Measurements from ENCODE around the gene OLFM2. TPM values are rescaled to one million over a fixed set of nuclear protein-coding genes. Genes with fewer than 3 reads are reported as not detected.
"Not testable (repeated sequence)": the region's sequence is repeated elsewhere in the genome, so short reads cannot be mapped to it uniquely, and the experiment has no call there.

The OLFM2 gene
- polyA plus RNA-seq, 6 donors from 2014 or later = not detected

GRCh38 chr19:9842834-9843625, 93.3 kb downstream of the OLFM2 start:
- peaks cover 7 to 43% of the 10 kb centered on the region in 2 donors for H3K36me3 Mint-ChIP-seq
- peak overlapping the region in 3 of 6 donors; percentile 54 to 83 (median 62) for H3K27ac Mint-ChIP-seq
- H3K9me3 Mint-ChIP-seq = peaks cover 0 to 3% (median 0%) of the 10 kb centered on the region in 7 donors
- ATAC-seq (ENCODE audit: low read depth in 2 of 2) = no peak
- no peak overlapping the region for H3K4me3 Mint-ChIP-seq
- no peaks in the 10 kb centered on the region for H3K27me3 Mint-ChIP-seq
- peaks cover 11 to 19% (median 18%) of the 10 kb centered on the region in 3 donors for H3K4me1 Mint-ChIP-seq
- no peak for DNase-seq

- ATAC-seq (ENCODE audit: low read depth in 2 of 2) = no peak
- peaks cover 7 to 26% of the 10 kb centered on the region in 2 donors for H3K36me3 Mint-ChIP-seq
- H3K9me3 Mint-ChIP-seq = peaks cover 0 to 3% (median 0%) of the 10 kb centered on the region in 7 donors
- peaks cover 23 to 24% (median 24%) of the 10 kb centered on the region in 3 donors for H3K4me1 Mint-ChIP-seq
- no peak overlapping the region for H3K27ac Mint-ChIP-seq
- H3K4me3 Mint-ChIP-seq = no peak overlapping the region
- H3K27me3 Mint-ChIP-seq = no peaks in the 10 kb centered on the region
- no peak for DNase-seq
Observed at GRCh38 chr19:9839415-9839814, 96.9 kb downstream of the OLFM2 start.

GRCh38 chr19:9838324-9838723, 98.0 kb downstream of the OLFM2 start:
- Mint-ChIP-seq H3K36me3 (peaks cover 5 to 16% of the 10 kb centered on the region in 2 donors), H3K27me3 (no peaks in the 10 kb centered on the region), H3K27ac (no peak overlapping the region), H3K4me1 (peaks cover 24 to 26% (median 24%) of the 10 kb centered on the region in 3 donors), H3K4me3 (peak overlapping the region in 2 of 8 donors; percentile 51 to 74), H3K9me3 (peaks cover 0 to 2% (median 0%) of the 10 kb centered on the region in 7 donors)
- ATAC-seq (ENCODE audit: low read depth in 2 of 2) = no peak
- DNase-seq = no peak

GRCh38 chr19:9836021-9836420, 100.3 kb downstream of the OLFM2 start:
- Mint-ChIP-seq H3K9me3 (no peaks in the 10 kb centered on the region), H3K36me3 (no peaks in the 10 kb centered on the region), H3K27ac (peak overlapping the region; percentile 27 to 84 (median 62)), H3K27me3 (no peaks in the 10 kb centered on the region), H3K4me1 (peaks cover 13 to 16% (median 13%) of the 10 kb centered on the region in 3 donors), H3K4me3 (peak overlapping the region; percentile 76 to 92 (median 88))
- DNase-seq (no peak), ATAC-seq (ENCODE audit: low read depth in 2 of 2) (no peak)

GRCh38 chr19:9835507-9835949, 100.8 kb downstream of the OLFM2 start:
- ATAC-seq (ENCODE audit: low read depth in 2 of 2) = peak in 1 of 2 donors; percentile 1
- no peaks in the 10 kb centered on the region for H3K9me3 Mint-ChIP-seq
- H3K4me1 Mint-ChIP-seq = peaks cover 13 to 16% (median 13%) of the 10 kb centered on the region in 3 donors
- no peaks in the 10 kb centered on the region for H3K27me3 Mint-ChIP-seq
- H3K36me3 Mint-ChIP-seq = no peaks in the 10 kb centered on the region
- peak overlapping the region; percentile 76 to 93 (median 88) for H3K4me3 Mint-ChIP-seq
- peak overlapping the region in 3 of 6 donors; percentile 56 to 67 (median 58) for H3K27ac Mint-ChIP-seq
- DNase-seq = no peak

GRCh38 chr19:9834726-9835506, 101.4 kb downstream of the OLFM2 start, which contains the start of gene PIN1:
Gene PIN1 (plus strand): TSS chr19:9835318. CDS start chr19:9835345, 27 bp downstream.
- peak; percentile 91 to 95 for ATAC-seq (ENCODE audit: low read depth in 2 of 2)
- Mint-ChIP-seq H3K36me3 (no peaks in the 10 kb centered on the region), H3K4me3 (peak within 1 kb of the TSS; percentile 87 to 98 (median 96)), H3K27me3 (no peaks in the 10 kb centered on the region), H3K4me1 (peaks cover 13 to 16% (median 15%) of the 10 kb centered on the region in 3 donors), H3K9me3 (no peaks in the 10 kb centered on the region), H3K27ac (peak within 1 kb of the TSS; percentile 86 to 98 (median 96))
- peak; percentile 99 for DNase-seq

GRCh38 chr19:9834307-9834725, 102.0 kb downstream of the OLFM2 start:
- Mint-ChIP-seq H3K27ac (peak overlapping the region in 5 of 6 donors; percentile 54 to 98 (median 94)), H3K4me1 (peaks cover 13 to 18% (median 16%) of the 10 kb centered on the region in 3 donors), H3K27me3 (no peaks in the 10 kb centered on the region), H3K36me3 (no peaks in the 10 kb centered on the region), H3K4me3 (peak overlapping the region; percentile 87 to 98 (median 96)), H3K9me3 (no peaks in the 10 kb centered on the region)
- ATAC-seq (ENCODE audit: low read depth in 2 of 2) (no peak), DNase-seq (no peak)

GRCh38 chr19:9828551-9829063, 107.7 kb downstream of the OLFM2 start:
- Mint-ChIP-seq H3K4me1 (peaks cover 18 to 31% (median 26%) of the 10 kb centered on the region in 3 donors), H3K9me3 (no peaks in the 10 kb centered on the region), H3K27ac (peak overlapping the region in 4 of 6 donors; percentile 74 to 91 (median 78)), H3K36me3 (peaks cover 0 to 4% of the 10 kb centered on the region in 2 donors), H3K27me3 (no peaks in the 10 kb centered on the region), H3K4me3 (peak overlapping the region; percentile 93 to 100 (median 100))
- DNase-seq (no peak), ATAC-seq (ENCODE audit: low read depth in 2 of 2) (no peak)

GRCh38 chr19:9827289-9828238, 108.8 kb downstream of the OLFM2 start, which contains the start of gene UBL5:
Gene UBL5 (plus strand): TSS chr19:9827918. CDS start chr19:9828338, 420 bp downstream.
- peaks cover 0 to 4% of the 10 kb centered on the region in 2 donors for H3K36me3 Mint-ChIP-seq
- peak within 1 kb of the TSS; percentile 91 to 99 (median 96) for H3K27ac Mint-ChIP-seq
- peaks cover 0 to 2% (median 0%) of the 10 kb centered on the region in 7 donors for H3K9me3 Mint-ChIP-seq
- peaks cover 18 to 32% (median 29%) of the 10 kb centered on the region in 3 donors for H3K4me1 Mint-ChIP-seq
- DNase-seq (peak; percentile 84), ATAC-seq (ENCODE audit: low read depth in 2 of 2) (peak; percentile 98 to 99)
- H3K27me3 Mint-ChIP-seq = no peaks in the 10 kb centered on the region
- peak within 1 kb of the TSS; percentile 93 to 100 (median 100) for H3K4me3 Mint-ChIP-seq

- Mint-ChIP-seq H3K9me3 (peaks cover 0 to 2% (median 0%) of the 10 kb centered on the region in 7 donors), H3K27me3 (no peaks in the 10 kb centered on the region), H3K27ac (no peak overlapping the region), H3K4me3 (peak overlapping the region in 3 of 8 donors; percentile 3 to 32 (median 25)), H3K36me3 (peaks cover 0 to 4% of the 10 kb centered on the region in 2 donors), H3K4me1 (peaks cover 21 to 43% (median 32%) of the 10 kb centered on the region in 3 donors)
- DNase-seq (no peak), ATAC-seq (ENCODE audit: low read depth in 2 of 2) (no peak)
Observed at GRCh38 chr19:9823816-9824215, 112.5 kb downstream of the OLFM2 start.

- Mint-ChIP-seq H3K27ac (peak overlapping the region in 3 of 6 donors; percentile 28 to 94 (median 91)), H3K4me3 (peak overlapping the region in 6 of 8 donors; percentile 84 to 97 (median 92)), H3K36me3 (peaks cover 10 to 11% of the 10 kb centered on the region in 2 donors), H3K4me1 (peaks cover 15 to 38% (median 31%) of the 10 kb centered on the region in 3 donors), H3K9me3 (peaks cover 0 to 13% (median 6%) of the 10 kb centered on the region in 7 donors)
- not testable (repeated sequence) for ATAC-seq (ENCODE audit: low read depth in 2 of 2); H3K27me3 Mint-ChIP-seq; DNase-seq
Observed at GRCh38 chr19:9820034-9820433, 116.3 kb downstream of the OLFM2 start.

- peak in 1 of 2 donors; percentile 1 for ATAC-seq (ENCODE audit: low read depth in 2 of 2)
- Mint-ChIP-seq H3K4me1 (peaks cover 15 to 38% (median 31%) of the 10 kb centered on the region in 3 donors), H3K4me3 (peak overlapping the region; percentile 84 to 97 (median 92)), H3K27me3 (no peaks in the 10 kb centered on the region), H3K36me3 (peaks cover 10 to 16% of the 10 kb centered on the region in 2 donors), H3K27ac (peak overlapping the region; percentile 60 to 99 (median 92)), H3K9me3 (peaks cover 0 to 17% (median 6%) of the 10 kb centered on the region in 7 donors)
- no peak for DNase-seq
Observed at GRCh38 chr19:9819596-9819909, 116.8 kb downstream of the OLFM2 start.
